ENCODE results near the gene IGFBP6.
A peak's percentile ranks its signal among the peaks of the same experiment; 100 is the strongest.
"Not testable (repeated sequence)": the region's sequence is repeated elsewhere in the genome, so short reads cannot be mapped to it uniquely, and the experiment has no call there.

Gene IGFBP6

DNA sequence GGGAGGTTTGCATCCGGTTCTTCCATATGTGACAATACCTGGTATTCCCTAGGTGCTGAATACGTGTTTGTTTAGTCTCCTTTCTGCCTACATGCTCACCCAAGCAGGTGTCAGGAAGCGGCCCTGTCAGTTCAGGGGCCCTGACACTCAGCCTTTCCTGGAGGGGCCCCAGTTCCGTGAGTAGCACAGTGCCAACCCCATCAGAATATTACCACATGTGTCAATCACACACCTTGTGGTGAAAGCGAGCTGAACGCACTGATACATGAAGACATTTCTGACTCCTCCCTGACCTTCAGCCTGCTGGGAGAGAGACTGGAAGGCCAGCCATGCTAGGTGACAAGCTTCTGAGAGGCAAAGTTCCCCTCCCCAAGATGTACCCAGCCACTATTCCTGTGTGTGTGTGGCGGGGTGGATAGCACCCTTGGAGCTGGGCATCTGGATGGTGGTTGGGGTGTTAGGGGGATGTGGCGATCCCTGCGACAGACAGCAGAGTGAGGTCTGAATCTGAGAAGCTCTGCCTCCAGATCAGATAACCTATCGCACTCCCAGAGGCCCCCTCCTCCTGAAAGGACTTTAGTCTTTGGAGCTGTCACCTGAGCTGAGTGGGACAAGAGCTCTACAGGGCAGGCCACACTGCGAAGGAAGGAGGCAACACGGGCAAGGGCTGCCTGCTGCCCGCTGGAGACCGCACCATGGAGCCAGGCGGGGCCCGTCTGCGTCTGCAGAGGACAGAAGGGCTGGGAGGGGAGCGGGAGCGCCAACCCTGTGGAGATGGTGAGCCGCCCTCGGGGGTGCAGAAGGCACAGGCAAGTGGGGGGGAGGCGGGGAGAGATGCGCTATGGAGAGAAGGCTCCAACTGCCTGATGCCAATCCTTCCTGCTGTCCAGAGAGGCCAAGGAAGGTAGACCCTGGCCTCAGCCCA lies 5.7 kb downstream of the IGFBP6 start, which contains the start of gene SOAT2:
Gene SOAT2, plus strand, starts transcription at position 604 of the 925 bp plus-strand sequence. Its CDS starts 92 bp downstream, at position 696.
- Histone ChIP-seq H4K20me1 (no peaks in the 10 kb centered on the region), H3K4me1 (peaks cover 37% of the 10 kb centered on the region), H3K27ac (peak within 1 kb of the TSS; percentile 20), H3K4me3 (no peak within 1 kb of the TSS), H3K4me2 (peak within 1 kb of the TSS; percentile 60), H3K27me3 (no peaks in the 10 kb centered on the region), H3K9me3 (no peaks in the 10 kb centered on the region), H3K36me3 (no peaks in the 10 kb centered on the region), H3K9ac (no peak within 1 kb of the TSS)
- no peak for TF ChIP-seq Cebpa-rat (IDR thresholded peaks at IDR 0.05)

DNA sequence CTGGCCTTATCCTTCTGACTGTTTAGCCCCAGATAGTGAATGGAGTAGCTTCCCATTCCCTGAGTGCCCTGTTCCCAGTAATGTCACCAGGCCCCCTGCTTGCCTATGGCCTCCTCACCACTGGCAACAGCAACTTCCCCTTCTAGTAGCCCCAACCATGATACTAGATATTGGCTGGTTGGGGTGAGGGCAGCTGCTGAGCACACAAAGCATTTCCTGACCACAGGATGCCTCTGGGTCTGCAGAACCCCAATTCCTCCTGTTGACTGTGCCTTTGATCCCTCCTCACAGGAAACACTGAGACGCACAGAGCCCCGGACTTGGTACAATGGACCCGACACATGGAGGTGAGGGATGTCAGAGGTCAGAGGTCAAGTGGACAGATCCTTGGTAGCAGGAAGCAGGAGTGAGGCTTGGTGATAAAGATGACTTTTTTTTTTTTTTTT lies 6.4 kb downstream of the IGFBP6 start:
- Histone ChIP-seq H3K27ac (0 out of 2 replicates have a peak overlapping the region, but pooled peaks have one; percentile 20), H3K4me1 (peaks cover 30% of the 10 kb centered on the region), H3K4me2 (peak overlapping the region; percentile 60), H3K36me3 (no peaks in the 10 kb centered on the region), H3K27me3 (no peaks in the 10 kb centered on the region), H4K20me1 (no peaks in the 10 kb centered on the region), H3K9ac (no peak overlapping the region), H3K9me3 (no peaks in the 10 kb centered on the region), H3K4me3 (no peak overlapping the region)
- no peak for TF ChIP-seq Cebpa-rat (IDR thresholded peaks at IDR 0.05)

DNA sequence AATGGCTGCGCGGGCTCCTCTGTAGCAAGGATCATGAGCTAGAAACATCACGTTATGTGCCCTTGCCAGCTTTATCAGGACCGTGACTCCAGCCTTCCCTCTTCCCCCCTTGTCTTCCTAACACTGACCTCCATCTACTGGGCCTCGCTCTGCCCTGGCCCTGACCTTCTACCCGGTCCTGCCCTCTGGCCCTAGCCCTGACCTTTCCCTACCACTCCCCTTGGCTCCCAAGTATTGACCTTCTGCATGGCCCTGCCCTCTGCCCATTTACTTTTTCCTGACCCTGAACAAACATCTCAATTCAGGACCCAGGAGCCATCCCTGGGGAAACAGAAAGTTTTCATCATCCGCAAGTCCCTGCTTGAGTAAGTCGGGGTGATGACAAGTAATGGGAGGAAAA lies 7.8 kb downstream of the IGFBP6 start:
- no peak overlapping the region for H3K27ac ChIP-seq
- H3K9me3 ChIP-seq, result no peaks in the 10 kb centered on the region; the same call in 1 of the 2 replicates
- no peak overlapping the region for H3K4me3 ChIP-seq
- no peak overlapping the region for H3K4me2 ChIP-seq
- TF ChIP-seq Cebpa-rat (IDR thresholded peaks at IDR 0.05), result no peak
- no peaks in the 10 kb centered on the region for H3K36me3 ChIP-seq
- no peaks in the 10 kb centered on the region for H4K20me1 ChIP-seq
- no peaks in the 10 kb centered on the region for H3K27me3 ChIP-seq
- no peak overlapping the region for H3K9ac ChIP-seq
- peaks cover 25% of the 10 kb centered on the region for H3K4me1 ChIP-seq

DNA sequence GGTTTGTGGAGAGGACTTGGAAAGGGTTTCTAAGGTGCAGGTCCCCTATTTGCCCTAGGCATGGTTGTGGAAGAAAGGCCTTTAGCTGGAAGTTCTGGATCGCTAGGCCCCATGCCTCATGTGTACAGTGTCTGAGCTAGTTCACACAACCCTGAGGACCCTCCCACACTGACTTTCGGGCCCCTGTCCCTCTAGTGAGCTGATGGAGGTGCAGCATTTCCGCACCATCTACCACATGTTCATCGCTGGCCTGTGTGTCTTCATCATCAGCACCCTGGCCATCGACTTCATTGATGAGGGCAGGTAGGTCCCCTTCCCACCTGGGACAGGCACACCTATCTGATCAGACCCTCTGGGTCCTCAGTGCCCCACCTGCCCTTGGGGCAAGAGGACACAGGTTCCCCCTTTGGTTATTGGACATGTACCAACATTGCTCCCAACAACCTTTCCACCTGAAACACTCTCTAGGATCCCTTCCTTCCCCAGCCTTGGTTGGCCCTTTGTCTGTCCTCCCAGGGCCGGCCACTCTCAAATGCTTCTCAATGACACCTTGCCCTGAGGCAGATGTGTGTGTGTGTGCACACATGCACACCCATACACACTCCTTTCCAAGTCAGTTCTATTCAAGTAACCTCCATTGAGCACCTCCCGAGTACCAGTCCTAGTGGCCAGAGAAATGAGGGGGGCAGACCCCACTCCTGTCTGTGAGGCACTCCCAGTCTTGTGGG lies 8.4 kb downstream of the IGFBP6 start:
- H3K27ac ChIP-seq, result no peak overlapping the region
- no peaks in the 10 kb centered on the region for H3K27me3 ChIP-seq
- no peak overlapping the region for H3K9ac ChIP-seq
- H3K4me1 ChIP-seq, result peaks cover 25% of the 10 kb centered on the region
- no peaks in the 10 kb centered on the region; the same call in 1 of the 2 replicates for H3K9me3 ChIP-seq
- no peaks in the 10 kb centered on the region for H4K20me1 ChIP-seq
- H3K4me3 ChIP-seq, result no peak overlapping the region
- no peaks in the 10 kb centered on the region for H3K36me3 ChIP-seq
- TF ChIP-seq Cebpa-rat (IDR thresholded peaks at IDR 0.05), result no peak
- no peak overlapping the region for H3K4me2 ChIP-seq

DNA sequence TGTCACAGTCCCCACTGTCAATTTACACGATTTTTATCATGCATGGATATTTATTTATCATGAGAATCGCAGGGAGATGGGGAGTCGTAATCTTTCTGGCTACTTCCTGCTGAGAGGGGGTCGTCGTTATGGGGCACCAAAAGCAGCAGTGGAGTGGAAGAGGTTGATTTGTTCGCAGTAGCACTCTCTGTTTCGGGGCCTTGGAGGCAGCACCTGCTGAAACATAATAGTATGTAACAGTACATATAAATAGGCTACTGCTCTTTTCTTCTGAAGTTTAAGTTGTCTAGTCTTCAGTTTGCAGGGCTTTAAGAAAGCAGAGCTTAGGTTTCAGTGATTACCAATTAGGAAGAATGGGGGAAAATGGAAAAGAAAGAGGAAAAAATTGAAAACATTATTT lies 9.7 kb downstream of the IGFBP6 start:
- H3K9ac ChIP-seq, result no peak overlapping the region
- no peak overlapping the region for H3K4me3 ChIP-seq
- no peaks in the 10 kb centered on the region for H4K20me1 ChIP-seq
- H3K27ac ChIP-seq, result no peak overlapping the region
- no peak overlapping the region for H3K4me2 ChIP-seq
- H3K9me3 ChIP-seq, result no peaks in the 10 kb centered on the region; the same call in 1 of the 2 replicates
- no peaks in the 10 kb centered on the region for H3K36me3 ChIP-seq
- H3K4me1 ChIP-seq, result peaks cover 24% of the 10 kb centered on the region
- no peaks in the 10 kb centered on the region for H3K27me3 ChIP-seq
- TF ChIP-seq Cebpa-rat (IDR thresholded peaks at IDR 0.05), result no peak

DNA sequence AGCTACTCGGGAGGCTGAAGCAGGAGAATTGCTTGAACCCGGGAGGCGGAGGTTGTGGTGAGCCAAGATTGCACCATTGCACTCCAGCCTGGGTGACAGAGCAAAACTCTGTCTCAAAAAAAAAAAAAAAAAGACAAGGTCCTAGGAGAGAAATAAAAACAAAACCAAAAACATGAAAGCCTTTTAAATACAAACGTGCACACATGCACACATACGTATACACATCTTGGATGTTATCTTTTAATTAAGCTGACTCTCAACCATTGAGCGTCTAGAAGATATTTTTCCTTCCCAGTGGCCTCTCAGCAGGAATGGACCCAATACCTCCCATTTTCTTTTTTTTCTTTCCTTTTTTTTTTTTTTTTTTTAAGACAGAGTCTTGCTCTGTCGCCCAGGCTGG lies 15.0 kb downstream of the IGFBP6 start:
- H3K4me3 ChIP-seq, H3K4me2 ChIP-seq, H3K4me1 ChIP-seq, H3K27me3 ChIP-seq, H3K27ac ChIP-seq, H3K9ac ChIP-seq, H4K20me1 ChIP-seq, H3K9me3 ChIP-seq, H3K36me3 ChIP-seq: not testable (repeated sequence)

DNA sequence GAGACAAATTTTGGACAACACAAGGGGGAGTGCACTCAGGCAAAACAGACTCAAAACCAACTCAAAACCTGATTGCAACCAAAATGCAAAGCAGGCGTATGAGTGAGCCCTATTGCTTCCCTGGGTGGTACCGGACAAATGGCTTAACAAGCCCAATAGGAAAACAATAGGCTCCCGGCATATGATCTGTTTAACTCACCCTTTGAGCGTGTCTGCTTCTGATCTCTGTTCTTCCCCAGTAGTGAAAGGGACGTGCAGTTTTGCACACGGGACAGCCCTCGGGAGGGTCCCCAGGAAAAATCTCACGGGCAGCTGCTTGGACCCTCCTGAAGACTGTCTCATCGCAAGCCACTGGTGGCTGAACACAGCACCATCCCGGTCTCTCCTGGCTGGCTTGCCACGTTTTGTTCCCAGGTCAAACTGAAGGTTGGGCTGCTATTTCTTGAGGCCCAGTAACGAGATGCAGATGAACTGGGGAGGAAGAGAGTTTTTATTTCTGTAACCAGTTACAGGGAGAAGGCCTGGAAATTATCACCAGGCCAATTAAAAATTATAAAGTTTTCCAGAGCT lies 15.8 kb downstream of the IGFBP6 start:
- Histone ChIP-seq H3K27me3 (no peaks in the 10 kb centered on the region), H4K20me1 (no peaks in the 10 kb centered on the region), H3K27ac (no peak overlapping the region), H3K9ac (no peak overlapping the region), H3K4me1 (no peaks in the 10 kb centered on the region), H3K9me3 (no peaks in the 10 kb centered on the region; the same call in 1 of the 2 replicates), H3K4me3 (no peak overlapping the region), H3K36me3 (no peaks in the 10 kb centered on the region), H3K4me2 (no peak overlapping the region)
- no peak for TF ChIP-seq Cebpa-rat (IDR thresholded peaks at IDR 0.05)

DNA sequence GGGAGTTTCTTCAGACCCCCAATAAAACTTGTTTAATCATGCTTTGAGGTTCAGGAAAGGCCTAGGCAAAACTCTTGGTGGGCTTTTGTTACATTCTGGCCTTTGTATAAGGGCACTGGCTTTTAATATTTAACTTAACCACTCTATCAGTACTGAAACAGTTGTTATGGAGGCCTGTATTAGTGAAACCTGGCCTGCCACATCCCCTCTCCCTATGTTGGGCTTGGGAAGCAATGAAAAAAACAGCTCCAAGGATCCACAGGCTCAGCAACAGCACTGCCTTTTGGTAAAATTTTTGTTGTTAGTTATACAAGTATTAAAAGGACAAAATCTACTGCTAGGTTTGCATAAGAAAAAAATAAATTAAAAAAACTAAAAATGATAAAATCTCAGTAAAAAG lies 16.5 kb downstream of the IGFBP6 start:
- H4K20me1 ChIP-seq, result no peaks in the 10 kb centered on the region
- no peak overlapping the region for H3K9ac ChIP-seq
- no peak overlapping the region for H3K4me3 ChIP-seq
- no peaks in the 10 kb centered on the region for H3K4me1 ChIP-seq
- H3K36me3 ChIP-seq, result no peaks in the 10 kb centered on the region
- no peaks in the 10 kb centered on the region; the same call in 1 of the 2 replicates for H3K9me3 ChIP-seq
- H3K27ac ChIP-seq, result no peak overlapping the region
- no peak for TF ChIP-seq Cebpa-rat (IDR thresholded peaks at IDR 0.05)
- no peak overlapping the region for H3K4me2 ChIP-seq
- H3K27me3 ChIP-seq, result no peaks in the 10 kb centered on the region

DNA sequence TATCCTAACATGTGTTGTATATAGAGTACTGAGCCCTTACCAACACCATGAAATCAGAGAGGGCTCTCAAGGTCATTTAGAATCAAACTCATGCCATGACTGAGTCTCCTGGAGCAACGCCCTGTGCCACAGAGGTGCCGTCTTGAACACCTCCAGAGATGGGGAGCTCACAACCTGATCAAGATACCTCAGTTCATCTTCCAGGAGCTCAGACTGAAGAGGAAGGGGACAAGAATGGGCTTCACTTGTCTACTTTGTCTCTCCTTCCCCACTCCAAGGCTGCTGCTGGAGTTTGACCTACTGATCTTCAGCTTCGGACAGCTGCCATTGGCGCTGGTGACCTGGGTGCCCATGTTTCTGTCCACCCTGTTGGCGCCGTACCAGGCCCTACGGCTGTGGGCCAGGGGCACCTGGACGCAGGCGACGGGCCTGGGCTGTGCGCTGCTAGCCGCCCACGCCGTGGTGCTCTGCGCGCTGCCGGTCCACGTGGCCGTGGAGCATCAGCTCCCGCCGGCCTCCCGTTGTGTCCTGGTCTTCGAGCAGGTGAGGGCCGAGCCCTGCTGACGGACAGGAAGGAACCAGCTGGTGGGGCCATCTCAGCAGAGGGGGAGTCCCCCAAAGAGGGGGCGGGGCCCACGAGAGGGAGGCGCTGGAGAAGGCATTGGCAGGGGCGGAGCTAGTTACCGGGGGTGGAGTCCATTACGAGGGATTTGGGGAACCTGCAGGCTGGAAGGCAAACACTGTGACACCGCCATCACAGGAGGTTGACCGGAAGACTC lies 17.8 kb downstream of the IGFBP6 start:
- Histone ChIP-seq H4K20me1 (no peaks in the 10 kb centered on the region), H3K4me2 (no peak overlapping the region), H3K27me3 (no peaks in the 10 kb centered on the region), H3K9me3 (no peaks in the 10 kb centered on the region), H3K36me3 (no peaks in the 10 kb centered on the region), H3K4me3 (no peak overlapping the region), H3K9ac (no peak overlapping the region), H3K4me1 (no peaks in the 10 kb centered on the region), H3K27ac (no peak overlapping the region)
- TF ChIP-seq Cebpa-rat (IDR thresholded peaks at IDR 0.05), result no peak

Measured in BLaER1 (cell line).